ENCODE measurements around the gene TMEM72.
A peak's percentile ranks its signal among the peaks of the same experiment; 100 is the strongest.
"Not testable (repeated sequence)": the region's sequence is repeated elsewhere in the genome, so short reads cannot be mapped to it uniquely, and the experiment has no call there.

Gene TMEM72

DNA sequence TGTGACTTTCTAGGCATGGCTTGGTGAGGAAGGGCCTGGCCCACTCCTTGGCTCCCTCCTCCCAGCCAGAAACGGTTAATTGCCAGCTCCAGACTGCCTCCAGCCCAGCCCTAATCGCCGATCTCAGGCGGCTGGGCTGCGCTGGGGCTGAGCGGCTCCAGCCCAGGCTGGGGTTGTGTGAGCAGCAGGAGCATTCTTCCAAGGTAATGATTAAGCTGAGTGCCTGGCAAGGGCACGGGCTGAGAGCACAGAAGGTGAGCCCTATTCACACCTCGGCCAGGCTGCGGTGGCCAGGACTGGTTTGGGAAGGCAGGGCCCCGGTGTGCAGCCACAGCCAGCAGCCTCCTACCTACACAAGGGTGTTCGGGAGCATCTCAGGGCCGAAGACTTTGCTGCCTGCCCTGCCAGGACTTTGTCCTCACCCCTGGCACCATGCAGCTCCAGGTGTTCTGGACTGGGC, at the start of gene TMEM72:
TSS of gene TMEM72 (plus strand) at position 257 of the 460 bp plus-strand sequence. CDS start at position 433, 176 bp downstream.
- no peak for DNase-seq (ENCODE audit: low read depth)

- no peak for DNase-seq (ENCODE audit: low read depth)
These were observed 49.0 kb upstream of the TMEM72 start for GRCh38 chr10:44862006-44862751.

DNA sequence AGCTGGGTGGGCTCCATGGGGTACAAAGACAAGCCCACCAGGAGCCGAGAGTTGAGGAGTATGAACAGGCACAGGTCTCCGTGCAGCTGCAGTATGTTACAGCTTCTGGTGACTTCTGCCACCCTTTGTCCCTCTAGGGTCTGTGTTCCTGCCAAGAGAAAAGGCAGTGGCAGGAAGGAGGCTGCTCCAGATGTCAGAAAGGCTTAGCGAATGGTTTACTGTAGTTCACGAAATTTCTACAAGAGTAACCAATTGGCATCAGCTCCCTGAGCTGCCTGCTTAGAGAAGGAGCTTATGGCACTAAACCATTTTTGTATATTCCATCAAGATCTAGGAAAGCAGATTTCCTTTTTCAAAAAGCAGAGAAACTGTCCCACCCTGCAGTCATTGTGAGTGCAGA, 48.2 kb upstream of the TMEM72 start:
- no peak for DNase-seq (ENCODE audit: low read depth)

GRCh38 chr10:44863344-44864047, 47.6 kb upstream of the TMEM72 start:
- DNase-seq (ENCODE audit: low read depth): no peak

DNA sequence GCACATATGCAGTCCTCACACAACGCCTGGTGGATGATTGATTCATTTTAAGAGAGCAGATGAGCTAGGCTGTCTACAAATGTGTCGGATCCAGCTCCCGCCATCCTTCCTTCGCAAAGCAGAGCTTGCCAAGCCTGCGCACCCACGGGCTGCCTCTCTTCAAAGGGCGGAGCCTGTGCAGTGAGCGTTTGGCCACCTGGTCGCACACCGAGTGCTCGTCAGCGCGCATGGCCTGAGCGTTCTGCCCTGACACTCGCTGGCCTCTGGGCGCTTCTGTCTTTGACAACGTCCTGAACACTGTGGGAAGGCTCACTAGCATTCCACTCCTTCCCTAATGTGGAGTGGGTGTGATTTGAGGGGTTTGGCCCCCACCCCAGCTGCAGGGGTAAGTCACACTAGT, 47.1 kb upstream of the TMEM72 start:
- DNase-seq (ENCODE audit: low read depth): no peak

- DNase-seq (ENCODE audit: low read depth): peak; percentile 75
These were observed 46.4 kb upstream of the TMEM72 start for GRCh38 chr10:44864637-44865288.

DNA sequence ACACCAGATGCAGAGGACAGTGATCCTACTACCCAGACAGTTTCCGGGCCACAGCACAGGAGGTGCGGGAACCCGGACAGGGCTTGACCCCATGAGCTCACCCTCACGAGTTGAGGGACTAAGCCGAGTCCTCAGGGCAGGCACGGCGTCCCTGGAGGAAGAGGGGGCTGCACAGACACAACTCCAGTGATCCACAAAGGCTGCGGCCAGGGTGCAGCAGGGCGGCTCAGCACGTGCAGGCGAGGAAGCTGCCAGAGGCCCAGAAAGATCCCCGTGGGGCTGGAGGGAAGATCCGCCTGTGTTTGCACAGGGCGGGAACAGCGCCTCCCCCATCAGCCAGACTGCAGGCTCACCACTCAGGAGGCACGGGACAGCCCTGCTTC, 45.9 kb upstream of the TMEM72 start:
- no peak for DNase-seq (ENCODE audit: low read depth)

GRCh38 chr10:44866367-44866766, 44.8 kb upstream of the TMEM72 start:
- not testable (repeated sequence) for DNase-seq (ENCODE audit: low read depth)

- no peak for DNase-seq (ENCODE audit: low read depth)
These were observed 41.1 kb upstream of the TMEM72 start for GRCh38 chr10:44870031-44870430.

GRCh38 chr10:44873160-44873559, 38.0 kb upstream of the TMEM72 start:
- DNase-seq (ENCODE audit: low read depth): no peak

GRCh38 chr10:44874166-44874565, 37.0 kb upstream of the TMEM72 start:
- DNase-seq (ENCODE audit: low read depth): no peak

GRCh38 chr10:44878706-44879530, 32.2 kb upstream of the TMEM72 start:
- DNase-seq (ENCODE audit: low read depth): peak; percentile 56

- DNase-seq (ENCODE audit: low read depth): no peak
These were observed 31.6 kb upstream of the TMEM72 start for GRCh38 chr10:44879531-44879899.

- no peak for DNase-seq (ENCODE audit: low read depth)
These were observed 30.9 kb upstream of the TMEM72 start for GRCh38 chr10:44880090-44880715.

DNA sequence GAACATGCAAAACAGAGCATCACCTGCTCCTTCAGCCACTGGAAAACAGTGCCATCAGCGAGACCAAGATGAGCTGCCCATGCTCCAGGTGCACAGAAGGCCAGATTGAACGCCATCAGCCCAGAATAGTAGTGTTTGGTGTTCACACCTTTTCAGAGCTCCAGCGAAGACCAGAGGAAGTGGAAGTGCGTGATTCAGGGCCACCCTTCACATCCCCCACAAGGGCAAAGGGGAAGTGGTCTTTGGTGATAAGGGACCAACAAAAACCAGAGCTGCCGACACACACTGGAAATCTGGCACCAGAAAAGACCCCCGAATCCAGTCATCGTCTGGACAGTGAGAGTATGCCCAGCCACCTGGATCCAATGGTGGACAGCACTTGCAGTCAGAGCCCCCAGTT, 29.5 kb upstream of the TMEM72 start:
- no peak for DNase-seq (ENCODE audit: low read depth)

GRCh38 chr10:44882166-44882720, 28.9 kb upstream of the TMEM72 start:
- DNase-seq (ENCODE audit: low read depth): no peak

- DNase-seq (ENCODE audit: low read depth): no peak
These were observed 27.4 kb upstream of the TMEM72 start for GRCh38 chr10:44883593-44884331.

DNA sequence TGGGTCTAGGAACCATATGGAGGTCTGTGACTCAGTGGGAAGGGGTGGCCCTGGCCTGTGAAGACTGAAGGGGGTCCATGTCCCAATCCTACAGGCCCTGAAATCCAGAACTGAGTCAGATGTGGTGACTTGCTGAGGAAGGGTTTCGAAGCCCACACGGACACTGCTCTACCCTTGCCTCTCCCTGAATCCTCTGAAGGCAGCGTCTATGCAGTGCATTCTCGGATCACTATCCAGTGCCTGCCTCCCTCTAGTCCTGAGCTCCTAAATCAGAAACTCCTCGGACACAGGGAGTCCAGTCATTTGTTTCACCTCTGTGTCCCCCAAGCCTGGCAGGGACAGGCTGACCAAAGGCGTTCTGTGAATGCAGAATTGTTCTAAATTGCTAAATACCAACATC, 25.4 kb upstream of the TMEM72 start:
- DNase-seq (ENCODE audit: low read depth): no peak

- DNase-seq (ENCODE audit: low read depth): no peak
These were observed 24.2 kb upstream of the TMEM72 start for GRCh38 chr10:44886966-44887365.

DNA sequence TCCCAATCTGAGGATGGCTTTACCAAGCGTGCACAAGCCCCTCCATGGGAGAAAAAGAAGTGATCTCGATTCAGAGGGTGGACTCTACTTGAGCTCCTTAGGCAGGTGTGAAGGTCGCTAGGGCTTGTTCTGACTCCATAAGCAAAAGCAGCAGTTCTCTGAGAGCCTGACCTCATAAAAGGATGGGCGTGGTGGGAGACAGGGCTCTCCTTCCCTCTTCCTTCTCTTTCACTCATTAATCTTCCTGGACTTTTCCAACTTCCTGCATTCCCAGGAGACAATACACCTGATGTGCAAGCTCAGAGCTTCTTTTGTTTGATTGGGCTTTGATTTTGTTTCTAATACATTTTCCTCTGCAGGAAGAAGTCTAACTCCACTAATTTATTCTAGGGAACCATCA, 22.3 kb upstream of the TMEM72 start:
- DNase-seq (ENCODE audit: low read depth): no peak

GRCh38 chr10:44889834-44890233, 21.3 kb upstream of the TMEM72 start:
- no peak for DNase-seq (ENCODE audit: low read depth)

Measured in stimulated activated CD8-positive, alpha-beta memory T cell treated with anti-CD3 and anti-CD28 coated beads, Interleukin-12 subunit alpha, Interleukin-12 subunit beta, amount 100 ng/mL, for 1 hour (primary cell).